Activated effector memory CD4-positive, alpha-beta T cell treated with anti-CD3 and anti-CD28 coated beads, Interleukin-2, amount 50 U/mL, for 16 hours (primary cell): ENCODE data around the gene C10orf90.

Source experiments
- DNase-seq: peaks from one replicate; pipeline ENCODE4 v3.0.0-alpha.2; 2020

The C10orf90 gene

DNA sequence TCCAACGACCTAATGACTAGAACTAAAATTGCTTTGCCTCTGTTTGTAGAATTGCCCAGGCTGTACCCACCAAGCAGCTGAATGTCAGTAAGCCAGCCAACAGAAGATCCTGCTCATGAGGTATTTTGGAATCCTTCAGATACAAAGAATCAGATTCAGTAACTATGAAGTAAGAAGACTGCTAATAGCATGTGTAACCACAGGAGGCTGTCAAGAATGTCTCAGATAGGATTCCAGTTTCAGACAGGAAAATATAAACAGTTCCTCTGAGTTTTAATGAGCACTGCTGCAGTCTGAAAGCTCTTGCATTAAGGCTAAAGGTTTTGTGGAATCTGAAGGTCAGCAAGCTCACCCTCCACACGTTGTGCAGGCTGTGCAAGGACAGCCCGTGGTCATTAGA lies 169.6 kb downstream of the C10orf90 start:
- no peak for DNase-seq

DNA sequence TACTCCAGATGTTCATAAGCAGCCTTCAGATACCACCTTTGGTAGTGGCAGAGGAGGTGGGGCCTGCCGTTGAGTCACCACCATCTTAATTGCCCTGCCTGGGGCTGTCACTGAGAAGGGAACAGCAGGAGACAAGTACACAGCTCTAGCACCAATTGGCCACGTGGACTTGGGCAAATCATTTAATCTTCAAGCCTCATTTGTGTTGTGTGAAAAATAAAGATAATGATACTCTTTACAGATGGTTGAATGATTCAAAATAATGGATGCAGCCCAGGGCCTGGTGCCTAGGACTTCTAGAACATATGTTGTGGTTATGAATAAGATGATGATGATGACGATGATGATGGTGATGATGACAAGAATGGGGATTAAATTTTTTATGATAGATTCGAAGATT lies 170.3 kb downstream of the C10orf90 start:
- DNase-seq, result no peak

DNA sequence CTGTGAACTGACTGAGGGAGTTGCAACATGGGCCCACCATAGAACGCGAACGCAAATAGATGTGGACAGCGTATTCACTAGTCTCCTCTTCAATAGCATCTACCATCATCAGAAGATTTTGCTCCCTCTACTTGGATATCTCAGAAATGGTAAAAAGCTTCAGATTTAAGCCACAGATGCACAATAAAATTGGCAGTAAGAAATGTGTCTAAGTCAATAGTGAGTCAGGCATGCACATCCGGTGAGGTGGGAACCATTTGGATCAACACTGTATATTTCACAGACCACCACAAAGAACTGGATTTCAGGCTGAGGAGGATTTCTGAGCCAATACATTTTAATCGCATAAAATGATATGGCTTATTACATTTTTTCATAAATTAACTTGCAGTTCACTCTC lies 170.7 kb downstream of the C10orf90 start:
- DNase-seq, result no peak

DNA sequence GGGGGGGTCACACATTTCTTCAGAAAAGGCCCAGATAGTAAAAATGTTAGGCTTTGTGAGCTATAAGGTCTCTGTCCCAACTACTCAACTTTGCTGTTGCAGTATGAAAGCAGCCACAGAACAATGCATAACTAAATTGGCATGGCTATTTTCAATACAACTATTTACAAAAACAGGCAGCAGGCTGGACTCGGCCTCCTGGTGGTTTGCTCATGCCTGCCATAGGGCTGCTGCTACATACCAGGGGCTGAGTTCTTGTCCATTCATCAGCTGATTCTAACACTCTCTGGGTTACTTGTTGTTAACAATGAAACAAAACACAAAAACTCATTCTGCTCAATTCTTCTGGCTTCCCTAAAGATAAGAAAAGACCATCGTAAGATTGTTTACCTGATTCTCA lies 172.8 kb downstream of the C10orf90 start:
- DNase-seq, result no peak

DNA sequence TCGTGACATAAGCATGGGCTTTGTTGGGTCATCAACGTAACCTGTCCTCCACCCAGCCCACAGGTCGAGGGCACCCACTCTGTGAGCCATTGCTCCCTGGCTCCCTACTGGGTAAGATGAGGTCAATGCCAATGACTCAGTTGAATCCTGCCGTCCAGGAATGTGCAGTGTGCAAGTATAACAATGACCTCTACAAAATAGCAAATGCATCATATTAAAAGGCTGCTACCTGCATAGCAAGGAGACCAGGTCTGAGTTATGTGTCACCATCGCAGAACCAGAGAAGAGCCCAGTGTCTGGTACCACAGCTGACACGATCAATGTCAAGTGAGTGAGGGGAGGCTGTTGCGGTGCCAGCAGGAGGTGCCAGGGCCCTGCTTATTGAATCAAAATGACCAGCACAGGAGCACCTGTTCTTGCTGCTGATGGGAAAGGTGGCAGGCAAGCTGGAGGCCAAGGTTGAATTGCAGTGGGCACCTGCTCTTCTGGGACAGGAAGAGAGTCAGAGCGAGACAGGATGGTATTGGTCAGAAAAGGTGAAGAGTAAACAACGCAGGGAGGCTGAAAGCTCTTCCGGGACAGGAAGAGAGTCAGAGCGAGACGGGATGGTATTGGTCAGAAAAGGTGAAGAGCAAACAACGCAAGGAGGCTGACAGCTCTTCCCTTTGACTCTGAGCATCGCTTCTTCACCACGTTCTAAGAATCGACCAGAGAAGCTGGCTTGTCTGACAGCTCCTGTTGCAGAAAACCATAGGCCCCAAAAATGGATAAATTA lies 173.5 kb downstream of the C10orf90 start:
- DNase-seq, result no peak

DNA sequence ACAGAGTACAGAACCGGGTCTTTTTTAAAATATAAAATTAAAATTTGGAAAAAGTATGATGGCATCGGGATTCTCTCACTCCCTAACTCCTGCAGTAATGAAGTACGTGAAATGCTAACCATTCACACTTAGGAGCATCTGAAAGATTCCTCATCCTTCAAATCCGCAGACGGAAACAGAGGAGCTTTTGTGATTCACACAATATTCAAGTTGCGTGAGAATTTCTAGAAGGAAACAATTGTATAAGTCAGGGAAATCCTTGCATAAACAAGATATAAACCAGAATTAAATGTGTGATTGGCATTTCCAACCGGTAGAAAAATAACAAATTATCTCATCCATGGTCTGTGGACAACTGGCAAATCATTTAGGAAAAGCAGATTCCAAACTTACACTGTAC lies 179.0 kb downstream of the C10orf90 start:
- no peak for DNase-seq

DNA sequence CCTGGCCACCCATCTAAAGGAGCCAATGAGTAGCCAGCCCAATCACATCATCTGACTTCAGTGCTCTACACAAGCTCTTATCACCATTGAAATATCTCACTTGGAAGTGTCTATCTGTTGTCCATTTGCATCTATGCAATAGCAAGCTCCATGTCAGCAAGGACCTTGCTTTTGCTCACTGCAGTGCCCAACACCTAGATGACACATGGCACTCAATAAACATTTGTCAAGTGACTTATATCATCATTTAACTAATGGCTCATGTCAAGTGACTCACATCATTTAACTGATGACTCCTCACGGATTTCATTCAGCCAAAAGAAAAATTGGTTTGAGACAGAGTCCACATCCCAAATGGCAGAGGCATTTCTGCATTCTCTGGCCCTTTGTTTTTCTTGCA lies 189.3 kb downstream of the C10orf90 start:
- no peak for DNase-seq

DNA sequence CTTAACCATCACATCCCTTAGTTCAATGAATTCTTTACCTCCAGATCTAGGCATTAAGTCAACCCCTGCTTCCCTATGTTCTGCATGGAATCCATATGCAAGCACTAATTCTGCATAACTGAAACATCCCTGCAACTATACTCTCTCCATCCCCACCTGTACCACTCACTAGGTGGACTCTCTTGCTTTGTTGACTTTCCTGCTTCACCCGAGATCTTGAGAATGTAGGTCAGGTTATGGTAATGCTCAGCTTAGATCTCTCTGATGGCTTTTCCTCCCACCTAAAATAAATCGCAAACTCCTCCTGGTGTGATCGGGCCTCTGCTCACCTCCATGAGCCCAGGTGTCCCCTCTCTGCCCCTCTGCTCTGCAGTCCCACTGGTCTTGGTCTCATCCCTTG lies 189.8 kb downstream of the C10orf90 start:
- DNase-seq, result no peak

DNA sequence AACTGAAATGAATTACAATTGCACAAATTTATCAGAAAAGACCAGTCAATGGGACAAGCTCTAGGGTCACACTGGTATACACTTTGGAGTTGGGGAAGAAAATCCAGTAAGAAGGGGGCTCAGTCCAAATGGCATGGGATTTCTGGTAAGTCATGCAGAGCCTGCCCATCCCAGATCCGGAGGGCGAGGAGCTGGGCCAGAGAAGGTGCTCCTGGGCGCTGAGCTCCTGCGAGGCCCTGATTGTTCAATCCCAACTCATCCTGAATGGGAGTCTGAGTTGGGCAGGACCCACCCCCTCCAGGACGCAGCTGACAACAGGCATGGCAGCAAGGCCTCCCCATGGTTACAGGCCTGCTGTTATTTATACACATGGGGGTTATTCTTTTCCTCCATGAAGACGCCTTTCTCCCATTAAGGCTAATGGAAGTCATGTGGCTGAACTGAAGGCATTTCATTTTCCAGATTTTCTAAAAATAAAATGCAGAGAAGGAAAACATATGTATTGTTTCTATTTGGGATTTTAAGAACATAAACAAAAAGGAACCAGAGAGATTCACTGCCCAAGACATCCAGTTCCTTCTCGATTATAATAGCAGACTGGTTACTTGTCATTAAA lies 191.1 kb downstream of the C10orf90 start:
- DNase-seq, result no peak

DNA sequence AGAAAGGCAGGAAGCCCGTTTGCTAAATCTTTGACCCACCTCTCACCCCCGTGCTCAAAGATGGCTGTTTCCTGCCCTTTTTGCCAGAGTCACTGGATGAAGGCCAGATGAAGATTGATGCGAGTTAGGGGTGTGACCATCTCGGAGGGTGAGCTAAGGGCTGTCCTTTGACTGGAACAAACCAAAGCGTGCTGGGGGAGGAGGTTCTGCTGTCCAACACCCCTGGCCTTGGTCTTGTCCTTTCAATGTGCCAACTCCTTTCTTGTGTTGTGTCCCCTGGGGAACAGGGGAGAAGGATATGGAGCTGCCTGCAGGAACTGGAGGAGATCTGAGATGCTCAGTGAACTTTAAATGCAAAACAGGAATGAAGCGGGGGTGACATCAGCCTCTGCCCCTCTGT lies 191.9 kb downstream of the C10orf90 start:
- no peak for DNase-seq

DNA sequence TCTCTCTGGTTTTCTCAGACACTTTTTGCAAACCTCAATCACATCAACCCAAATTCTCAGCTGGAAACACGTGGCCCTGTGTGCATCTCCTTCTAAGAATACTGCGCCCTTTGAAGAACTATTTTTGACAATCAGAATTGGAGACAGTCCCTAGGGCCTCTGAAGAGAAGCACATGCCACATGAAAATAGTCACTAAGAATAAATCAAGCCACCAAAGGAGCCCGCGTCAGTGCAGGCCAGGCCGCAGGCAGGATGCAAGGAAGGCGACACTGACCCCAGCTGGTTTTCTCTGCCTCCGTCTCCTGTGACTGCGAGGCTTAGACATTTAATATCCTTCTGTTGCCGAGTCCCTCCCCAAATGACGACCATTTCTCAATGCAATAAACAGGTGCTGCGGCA lies 194.2 kb downstream of the C10orf90 start:
- no peak for DNase-seq

DNA sequence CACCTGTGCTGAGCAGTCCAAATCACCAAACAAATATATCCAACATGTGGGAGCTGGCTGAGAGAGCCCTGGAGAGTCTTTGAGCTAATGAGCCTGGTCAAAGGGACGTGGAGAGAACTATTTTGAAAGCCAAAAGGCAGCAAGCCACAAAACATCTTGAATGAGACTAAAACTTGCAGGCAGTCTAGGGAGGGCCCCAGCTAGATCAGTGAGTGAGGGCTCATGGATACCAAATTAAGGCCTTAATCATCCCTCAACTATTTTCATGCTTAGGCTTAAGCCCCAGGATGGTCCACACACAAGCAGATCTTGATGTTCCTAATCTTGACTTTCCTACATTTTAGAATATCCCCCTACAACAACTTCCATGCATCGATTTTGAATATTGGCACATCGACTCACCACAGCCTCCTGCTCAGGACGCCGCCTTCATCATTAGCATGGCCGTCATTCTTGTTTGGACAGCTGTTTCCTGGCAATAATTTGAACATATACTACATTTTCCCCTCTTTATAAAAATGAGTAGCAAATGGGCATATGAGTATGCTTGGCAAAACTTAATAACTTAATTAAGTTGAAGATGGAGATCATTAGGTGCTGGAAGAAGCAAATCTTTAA lies 195.3 kb downstream of the C10orf90 start:
- DNase-seq, result no peak

DNA sequence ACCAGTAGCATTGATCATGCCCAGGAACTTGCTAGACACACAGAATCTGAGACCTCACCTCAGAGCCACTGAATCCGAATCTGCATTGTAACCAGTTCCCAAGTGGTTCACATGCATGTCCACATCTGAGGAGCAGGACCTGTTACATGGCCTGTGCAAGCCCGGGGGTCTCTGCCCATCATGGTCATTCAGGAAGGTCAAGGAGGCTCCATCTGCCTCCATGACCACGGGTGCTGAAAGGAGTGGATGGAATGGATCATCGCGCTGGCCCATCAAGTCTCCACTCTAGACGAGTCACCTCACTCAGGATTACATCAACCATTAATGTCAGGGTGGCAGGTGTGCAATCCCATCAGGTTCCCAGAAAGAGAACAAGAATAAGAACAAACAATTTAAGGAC lies 196.5 kb downstream of the C10orf90 start:
- DNase-seq, result no peak

DNA sequence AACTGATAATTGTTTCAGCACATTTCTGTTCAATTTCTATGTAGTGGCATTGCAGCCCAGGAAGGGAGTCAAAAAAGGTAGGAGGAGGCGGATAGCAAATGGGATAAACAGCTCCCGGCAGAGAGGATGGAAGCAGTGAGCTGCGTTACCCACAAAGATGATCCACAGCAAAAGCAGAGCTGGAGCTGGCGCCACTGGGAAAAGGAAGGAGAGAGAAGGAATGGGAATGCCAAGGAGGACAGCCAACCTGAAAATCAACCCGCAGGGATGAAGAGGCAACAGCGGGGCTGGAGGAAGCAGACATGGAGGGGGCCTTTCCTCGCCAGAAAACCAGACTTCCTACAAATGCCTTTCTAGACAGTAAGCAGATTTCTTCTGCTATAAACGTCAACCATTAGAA lies 199.5 kb downstream of the C10orf90 start:
- DNase-seq, result peak; percentile 31

DNA sequence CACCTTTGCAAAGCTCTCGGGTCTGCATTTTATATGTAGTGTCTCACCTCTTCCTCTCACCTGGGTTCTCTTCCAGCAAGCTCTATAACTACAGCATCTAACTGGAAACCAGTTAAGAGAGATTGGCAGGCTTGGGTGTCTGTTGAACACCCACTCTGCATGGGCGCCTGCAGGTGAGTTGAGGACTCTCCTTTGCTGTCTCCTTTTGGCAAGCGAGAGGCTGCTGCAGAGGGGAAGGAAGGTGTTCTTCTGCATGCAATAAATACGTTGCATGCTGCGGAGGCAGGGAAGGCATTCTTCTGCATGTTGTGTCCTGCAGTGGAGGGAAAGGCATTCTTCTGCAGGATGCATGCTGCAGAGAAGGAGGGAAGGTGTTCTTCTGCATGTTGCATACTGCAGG lies 200.8 kb downstream of the C10orf90 start:
- DNase-seq, result no peak

DNA sequence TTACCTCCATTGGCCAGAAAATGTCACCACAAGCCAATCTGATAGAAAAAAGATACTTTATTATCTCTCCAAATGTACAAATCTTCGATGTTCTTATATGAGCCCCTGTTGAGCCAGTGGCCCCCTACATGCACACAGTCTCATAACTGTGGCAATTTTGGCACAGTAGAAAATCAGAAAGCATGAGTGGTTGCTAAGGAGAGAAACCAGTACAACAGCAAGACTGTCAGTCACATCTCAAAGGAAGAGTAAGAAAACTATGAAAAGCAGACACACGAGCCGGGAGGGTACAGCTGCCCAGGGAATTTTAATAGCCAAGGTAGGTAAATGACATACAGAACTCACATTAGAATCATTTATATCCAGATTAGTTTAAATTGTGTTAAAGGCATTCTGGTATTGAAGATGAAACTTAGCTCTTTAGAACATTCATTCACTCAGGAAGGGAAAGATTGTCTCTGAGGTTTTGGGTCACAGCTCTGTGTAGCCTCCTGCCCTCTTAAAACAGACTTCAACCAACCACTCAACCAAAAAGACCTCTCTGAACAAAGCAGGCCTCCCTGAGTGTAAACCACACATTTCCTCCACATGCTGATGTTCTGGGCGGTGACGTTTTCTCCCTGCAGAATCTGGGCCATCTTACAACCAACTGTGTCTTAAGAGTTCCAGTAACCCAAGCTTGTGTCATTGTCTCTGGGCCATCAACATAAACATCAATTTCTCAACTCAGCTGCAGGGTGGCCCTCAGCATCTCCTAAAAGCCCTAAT lies 201.4 kb downstream of the C10orf90 start:
- peak; percentile 67 for DNase-seq

DNA sequence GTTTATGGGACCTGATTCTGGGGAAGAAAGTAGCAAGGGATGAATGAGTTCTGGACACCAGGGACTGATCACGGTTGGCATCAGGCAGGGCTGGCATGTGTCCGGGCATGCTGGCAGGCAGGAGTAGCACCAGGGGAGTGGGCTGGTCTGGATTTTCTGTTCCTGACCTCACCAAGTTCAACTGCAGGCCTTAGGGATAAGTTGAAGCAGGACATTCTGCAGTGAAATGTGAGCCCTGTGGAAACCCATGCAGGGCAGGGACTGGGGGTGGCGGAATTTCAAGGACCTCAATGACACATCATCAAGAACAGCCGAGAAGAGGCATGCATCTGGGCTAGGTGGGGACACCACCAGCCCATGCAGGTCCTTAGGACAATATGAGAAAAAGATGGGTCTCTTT lies 202.0 kb downstream of the C10orf90 start:
- no peak for DNase-seq

DNA sequence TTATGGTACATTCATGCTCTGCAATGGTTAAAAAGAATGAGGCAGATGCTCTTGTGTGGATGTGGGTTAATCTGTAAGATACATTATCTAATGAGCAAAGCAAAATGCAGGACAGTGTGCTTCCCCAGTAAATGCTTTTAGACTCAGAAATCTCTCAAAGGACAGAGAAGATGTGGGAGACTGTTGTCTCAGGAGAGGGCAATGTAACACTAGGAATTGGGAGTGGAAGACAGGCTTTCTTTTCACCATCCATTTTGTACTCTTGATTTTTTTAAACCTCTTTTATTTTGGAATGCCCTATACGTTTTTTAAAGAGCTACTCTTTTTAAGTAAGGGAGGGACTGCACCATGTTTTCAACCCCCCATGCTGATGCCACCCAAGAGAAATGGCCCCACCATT lies 204.7 kb downstream of the C10orf90 start:
- no peak for DNase-seq

DNA sequence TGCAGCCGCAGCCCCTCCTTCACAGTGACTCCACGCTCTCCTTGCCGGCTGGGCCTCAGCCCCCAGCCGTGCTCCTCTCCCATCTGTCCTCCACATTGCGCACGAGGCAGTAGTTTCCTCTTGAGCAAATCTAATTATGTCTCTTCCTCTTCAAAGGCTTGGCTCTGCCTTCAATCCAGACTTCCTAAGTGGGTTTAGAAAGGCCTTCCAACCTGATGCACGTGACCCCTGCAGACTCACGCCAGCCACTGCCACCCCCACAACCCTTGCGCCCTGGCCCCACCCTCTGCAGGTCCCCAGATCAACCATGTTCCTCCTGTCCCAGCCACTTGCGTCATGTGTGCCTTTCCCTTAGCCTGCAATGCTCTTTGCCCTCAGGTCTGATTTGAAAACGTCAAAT lies 207.2 kb downstream of the C10orf90 start:
- no peak for DNase-seq

DNA sequence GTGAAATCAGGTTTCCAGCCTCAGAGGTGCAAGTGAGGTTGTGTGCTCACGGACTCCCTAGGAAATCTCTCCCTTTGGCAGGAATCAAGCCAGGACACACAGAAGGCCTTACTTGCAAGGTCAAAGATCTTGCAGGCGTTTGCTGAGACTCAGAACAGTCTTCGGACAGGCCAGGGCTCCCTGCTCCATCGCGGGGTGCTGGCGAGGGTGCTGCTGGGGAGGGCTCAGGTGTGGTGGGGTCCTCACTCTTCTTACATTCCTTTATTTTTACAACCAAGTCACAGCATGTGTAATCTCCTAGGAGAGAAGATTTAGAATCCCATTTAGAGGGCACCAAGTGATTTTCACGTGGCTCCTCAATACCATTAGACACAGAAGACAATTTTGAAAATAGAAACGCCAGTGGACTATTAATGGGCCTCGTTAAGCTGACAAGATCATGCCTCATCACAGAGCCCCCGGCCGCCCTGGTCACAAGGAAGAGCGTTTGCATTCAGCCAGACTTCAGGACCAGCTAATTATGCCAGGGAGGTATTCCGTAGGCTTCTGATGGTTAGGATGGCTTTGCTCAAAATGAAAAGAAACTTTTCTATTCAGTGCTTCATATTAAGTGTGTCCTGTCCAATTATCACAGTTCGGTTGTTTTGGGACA lies 209.1 kb downstream of the C10orf90 start:
- DNase-seq, result no peak

DNA sequence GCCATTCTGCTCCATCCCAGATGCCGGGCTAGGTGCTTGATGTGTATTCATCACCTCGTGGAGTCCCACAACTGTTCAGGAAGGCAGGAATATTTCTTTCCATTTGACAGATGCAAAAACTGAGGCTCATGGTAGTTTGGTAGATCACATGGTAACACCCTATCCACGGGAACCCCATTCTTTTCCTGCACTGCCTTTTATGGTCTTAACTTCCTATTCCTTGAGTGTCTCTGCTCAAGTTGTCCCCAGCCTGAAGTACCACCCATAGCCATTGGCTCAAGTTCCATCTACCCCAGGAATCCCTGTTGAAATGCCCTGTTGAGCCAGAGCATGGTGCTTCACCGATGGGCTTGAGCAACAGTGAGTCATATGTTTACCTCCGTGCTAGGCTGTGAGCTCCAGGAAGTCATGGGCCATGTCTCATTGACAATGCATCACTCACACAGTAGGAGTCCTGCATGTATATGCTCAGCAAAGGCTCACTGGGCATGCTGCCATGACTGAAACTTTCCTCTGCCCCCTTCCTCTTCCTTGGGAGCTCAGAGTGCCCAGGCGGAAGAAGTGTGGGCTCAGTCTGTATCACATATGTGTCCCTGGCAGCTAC lies 210.5 kb downstream of the C10orf90 start:
- no peak for DNase-seq

DNA sequence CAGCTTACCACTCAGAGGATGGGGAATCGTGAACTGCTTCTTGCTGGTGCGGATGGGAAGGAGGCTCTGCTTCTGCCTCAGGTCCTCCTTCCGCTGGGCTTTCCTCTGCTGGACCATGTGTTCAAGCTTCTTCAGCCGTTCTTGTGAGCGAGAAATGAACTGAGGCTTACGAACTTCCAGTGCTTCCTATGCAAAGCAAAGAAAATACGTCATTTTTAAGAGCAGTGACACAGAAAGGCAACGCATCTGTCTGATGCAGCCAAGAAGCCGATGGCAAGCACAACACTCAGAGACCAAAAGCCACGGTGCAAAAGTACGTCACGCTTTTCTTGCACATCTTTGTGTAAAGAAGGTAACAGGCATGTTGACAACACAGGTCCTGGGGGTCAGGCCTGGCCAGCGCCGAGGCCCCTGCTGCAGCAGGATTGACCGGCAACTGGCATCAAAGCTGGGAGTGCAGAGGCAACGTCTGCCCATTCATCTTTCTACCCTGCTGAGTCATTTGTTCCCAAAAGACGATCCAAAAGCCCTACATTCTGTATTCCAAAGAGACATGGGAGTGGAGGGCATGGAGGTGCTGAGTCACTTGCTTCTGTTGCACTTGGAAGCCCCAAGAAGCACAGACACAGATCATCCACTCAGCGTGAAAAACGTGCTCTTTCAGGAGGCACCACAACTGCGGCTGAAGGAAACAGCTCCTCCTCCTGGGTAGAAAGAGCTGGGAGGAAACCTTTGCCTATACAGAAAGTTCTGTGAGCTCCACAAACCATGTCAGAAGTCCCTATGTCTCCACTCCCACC lies 211.3 kb downstream of the C10orf90 start:
- DNase-seq, result no peak
